Stimulated activated CD8-positive, alpha-beta memory T cell treated with anti-CD3 and anti-CD28 coated beads, Interleukin-15, amount 100 ng/mL, for 4 hours (primary cell): ENCODE measurements around the gene KCNMA1.
"Not testable (repeated sequence)": the region's sequence is repeated elsewhere in the genome, so short reads cannot be mapped to it uniquely, and the experiment has no call there.

Experiments used
- DNase-seq, 2 donors: peaks; one replicate each; pipeline ENCODE4 v3.0.0-alpha.2; 2020; ENCODE audit warnings: low read depth in 2 of 2

Gene KCNMA1

DNA sequence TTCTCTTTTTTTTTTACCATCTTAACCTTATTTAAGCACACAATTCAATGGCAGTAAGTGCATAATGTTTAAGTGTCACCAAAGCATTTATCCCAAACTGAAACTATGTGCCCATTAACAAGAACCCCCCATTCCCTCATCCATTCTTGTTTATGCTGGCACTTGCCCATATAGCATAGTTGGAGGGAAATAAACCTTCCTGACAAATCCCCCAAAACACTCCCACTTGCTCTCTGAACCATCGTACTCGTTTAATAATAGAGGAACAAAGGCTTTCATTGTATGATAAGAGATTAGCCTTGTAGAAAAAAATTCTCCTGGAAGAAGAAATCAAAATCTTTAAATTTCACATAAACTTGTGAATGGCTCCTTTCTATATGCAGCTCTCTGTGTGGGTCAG is 26.4 kb upstream of the KCNMA1 start:
- DNase-seq: no peak

DNA sequence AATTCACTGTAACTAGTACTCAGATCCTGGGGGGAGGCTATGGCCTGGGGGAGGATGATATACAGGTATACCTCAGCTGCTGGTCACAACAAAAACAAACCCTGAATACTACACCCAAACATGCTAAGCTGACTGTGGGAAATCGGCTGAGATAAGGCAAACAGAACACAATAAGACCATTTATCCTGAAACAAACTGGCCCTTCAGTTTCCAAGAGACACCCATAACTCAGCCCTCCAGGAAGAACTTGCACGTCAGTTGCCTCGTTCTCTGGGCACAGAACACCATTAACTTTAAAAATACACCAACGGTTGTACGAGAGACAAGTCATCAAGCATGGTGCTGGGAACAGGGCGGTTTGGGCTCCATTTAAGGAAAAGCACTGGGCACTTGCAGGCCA is 24.1 kb upstream of the KCNMA1 start:
- no peak for DNase-seq

DNA sequence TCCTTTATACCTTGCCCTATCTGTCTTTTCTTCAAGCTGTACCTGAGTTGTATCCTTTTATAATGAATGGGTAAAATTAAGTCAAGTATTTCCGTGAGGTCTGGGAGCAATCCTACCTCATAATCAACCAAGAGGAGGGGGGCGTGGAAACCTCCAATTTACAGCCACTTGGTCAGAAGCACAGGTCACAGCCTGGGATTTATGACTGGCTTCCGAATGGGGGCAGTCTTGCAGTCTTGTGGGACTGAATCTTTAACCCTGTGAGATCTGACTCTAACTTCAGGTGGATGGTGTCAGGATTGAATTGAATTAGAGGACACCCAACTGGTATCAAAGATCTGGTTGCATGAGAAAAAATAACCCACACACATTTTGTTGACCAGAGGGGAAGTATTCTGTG is 23.5 kb upstream of the KCNMA1 start:
- no peak for DNase-seq

DNA sequence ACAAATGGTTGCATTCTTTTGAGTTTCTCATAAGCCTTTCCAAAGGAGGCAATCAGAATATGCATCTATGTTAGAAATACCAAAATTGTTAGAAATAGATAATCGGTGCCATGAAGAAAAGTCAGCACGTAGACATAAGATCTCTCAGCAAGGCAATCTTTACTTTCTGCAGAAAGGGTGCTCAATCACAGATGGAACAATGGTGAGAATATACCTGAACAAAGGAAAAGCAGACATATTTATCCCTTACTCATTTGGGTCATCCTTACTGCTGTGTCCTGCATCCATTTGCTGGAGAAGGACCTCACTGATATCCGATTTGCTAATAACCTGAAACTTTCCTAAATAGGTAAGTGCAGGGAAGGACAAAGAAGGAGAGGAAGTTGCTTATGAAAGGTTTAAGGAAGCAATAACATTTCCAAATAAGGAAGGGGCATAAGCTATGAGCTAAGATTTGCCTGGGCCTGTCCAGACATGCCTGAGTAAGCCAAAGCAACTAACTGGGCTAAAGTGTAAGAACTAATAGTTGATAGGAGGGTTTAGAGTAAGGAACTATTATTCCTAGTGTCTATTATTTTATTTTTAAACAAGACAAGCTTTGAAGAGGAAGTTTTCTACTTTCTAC is 21.6 kb upstream of the KCNMA1 start:
- not testable (repeated sequence) for DNase-seq

DNA sequence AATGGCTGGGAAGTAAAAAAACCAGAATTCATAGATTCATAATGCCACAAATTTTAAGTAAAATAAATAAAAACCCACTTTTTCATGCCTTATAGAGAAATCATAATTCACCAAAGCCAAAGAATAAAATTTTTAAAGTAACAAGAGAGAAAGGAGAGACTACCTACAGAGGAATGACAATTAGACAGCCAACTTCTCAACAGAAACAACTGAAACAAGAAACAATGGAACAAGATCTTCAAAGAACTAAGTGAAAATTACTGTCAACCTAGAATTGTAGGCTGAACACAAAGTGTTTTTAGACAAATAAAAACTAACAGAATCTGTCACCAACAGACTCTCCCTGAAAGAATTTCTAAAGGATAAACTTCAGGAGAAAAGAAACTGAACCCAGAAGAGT is 15.6 kb upstream of the KCNMA1 start:
- no peak for DNase-seq

DNA sequence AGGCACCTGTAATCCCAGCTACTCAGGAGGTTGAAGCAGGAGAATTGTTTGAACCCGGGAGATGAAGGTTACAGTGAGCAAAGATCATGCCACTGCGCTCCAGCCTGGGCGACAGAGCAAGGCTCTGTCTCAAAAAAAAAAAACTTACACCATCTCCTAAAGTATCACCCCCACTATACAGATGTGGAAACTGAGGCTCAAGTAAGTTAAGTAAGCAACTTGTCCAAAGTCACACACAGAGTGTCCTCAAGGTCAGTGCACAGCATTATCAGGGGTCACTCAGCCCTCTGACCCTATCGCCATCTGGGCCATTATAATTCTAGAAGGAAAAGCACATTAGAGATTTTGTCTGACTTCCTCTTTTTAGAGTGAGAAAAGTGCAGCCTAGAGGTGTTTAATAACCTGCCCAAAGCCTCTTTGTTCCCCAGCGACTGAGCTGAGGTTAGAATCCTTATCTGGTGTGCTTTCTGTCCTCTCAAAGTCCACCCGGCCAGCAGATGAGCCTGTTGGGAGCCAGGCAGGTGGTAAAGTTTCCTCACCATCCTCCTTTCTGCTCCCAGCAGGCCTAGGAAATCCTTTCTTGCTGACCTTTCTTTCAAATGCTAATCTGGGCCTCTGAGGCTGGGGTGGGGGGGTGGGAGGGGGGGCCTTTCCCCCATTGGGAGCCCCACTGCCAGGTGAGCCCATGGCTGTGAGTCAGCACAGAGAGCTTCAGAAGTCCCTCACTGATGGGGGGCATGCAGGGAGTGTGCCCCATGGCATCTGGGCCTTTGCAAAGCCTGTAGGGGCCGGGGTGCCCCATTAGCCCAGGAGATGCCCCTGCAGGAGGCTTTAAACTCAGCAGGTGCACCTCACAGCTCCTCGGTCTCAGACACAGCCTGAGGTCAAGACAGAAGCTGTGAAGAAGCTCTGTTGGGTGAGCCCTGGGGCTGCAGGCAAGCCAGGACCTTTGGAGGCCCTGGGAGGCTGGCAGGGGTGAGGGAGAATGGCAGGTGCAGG is 12.0 kb upstream of the KCNMA1 start:
- DNase-seq: no peak

DNA sequence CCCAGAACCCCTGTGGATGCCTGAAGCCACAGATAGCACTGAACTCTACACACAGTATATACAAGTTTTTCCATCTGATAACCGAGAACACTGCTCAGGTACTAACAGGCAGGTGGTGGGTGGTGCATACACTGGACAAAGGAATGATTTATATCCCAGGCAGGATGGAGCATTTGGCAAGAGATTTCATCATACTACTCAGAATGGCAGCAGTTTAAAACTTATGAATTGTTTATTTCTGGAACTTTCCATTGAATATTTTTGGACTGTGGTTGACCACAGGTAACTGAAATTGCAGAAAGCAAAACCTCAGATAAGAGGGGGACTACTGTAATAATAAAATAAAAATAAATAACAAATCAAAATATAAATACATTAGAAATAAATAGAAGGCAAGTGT is 10.9 kb upstream of the KCNMA1 start:
- no peak for DNase-seq

DNA sequence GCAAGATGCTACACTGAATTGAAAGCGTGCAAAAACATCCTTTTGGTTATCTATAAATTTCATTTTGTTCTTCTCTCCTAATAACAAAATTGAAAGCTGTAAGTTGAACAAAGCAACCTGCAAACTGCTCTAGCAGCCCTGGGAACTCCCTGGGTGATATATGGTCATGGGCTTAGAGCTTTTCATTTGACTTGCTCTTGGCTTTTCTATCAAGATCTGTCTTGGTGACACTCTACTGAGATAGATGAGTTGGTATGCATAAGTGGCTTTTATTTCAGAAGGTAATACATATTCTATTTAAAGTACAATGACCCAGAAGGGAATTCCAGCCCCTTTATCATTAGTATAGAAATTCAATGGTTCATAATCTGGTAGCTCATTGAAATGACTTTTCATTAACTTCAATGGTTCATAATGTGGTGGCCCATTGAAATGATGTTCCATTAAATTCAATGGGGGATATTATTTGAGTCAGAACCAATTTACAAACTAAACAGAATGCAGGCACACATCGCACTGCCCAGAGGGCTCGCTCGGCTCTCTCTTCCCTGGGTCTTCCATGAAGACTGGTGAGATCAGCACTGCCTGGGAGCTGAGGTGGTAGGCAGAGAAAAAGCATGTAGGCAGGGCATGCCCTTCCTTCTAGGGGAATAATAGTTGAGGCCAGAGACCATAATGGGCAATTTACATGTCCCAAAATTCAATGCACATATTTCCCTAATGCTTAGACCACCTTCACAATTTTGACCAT is 10.1 kb upstream of the KCNMA1 start:
- DNase-seq: no peak

DNA sequence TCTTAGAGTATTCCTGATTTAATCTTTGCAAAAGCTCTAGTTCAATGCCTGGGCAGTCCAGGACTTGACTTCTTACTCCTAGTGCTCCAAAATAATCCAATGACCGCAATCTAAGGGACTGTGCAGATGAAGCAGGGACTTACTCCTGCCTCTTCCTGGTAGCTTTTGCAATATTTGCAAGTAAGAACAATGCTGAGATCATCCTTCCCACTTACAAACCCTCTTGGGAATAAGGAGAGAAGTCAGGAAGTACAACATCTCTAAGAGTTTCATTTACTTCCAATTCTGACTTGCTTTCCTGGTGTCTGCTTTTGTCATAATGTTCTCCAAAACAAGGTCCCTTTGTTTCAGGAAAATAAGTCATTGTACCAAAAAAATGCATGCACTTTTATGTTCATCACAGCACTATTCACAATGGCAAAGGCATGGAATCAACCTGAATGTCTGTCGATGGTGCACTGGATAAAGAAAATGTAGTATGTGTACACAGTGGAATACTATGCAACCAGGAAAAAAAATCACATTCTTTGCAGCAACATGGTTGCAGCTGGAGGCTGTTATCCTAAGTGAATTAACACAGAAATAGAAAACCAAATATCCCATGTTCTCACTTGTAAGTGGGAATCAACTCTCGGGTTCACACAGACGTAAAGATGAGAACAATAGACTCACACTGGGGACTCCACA is 7.1 kb upstream of the KCNMA1 start:
- DNase-seq: no peak

DNA sequence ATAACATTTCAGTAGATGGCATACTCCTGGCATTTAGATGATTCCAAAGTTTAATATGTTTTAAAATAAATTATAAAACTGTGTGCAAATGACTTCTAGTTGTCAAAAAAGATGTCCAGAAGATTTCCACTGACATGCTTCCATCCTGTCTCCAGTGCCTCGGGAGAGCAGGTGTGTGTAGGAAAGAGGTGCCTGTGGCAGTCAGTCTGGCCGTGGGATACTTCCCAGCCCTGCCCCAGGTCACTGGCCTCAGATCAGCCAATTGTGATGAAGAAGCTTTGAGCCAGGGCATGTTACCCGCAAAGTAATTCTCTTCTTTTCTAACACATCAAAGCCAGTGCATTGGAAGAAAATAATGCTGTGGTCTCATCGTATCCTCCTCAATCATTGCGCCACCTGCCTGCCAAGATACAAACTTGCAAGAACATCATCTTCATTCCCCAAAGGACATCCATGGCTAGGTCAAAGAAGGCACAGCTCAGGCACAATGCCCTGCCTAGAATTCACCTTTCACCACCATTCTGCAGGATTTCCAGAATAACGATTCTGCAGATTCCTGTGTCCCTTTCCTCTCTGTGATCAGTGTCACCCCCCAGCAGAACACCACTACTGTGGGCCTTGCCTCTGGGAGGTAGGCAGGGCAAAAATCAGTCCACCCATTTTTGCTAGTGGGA is 6.3 kb upstream of the KCNMA1 start:
- DNase-seq: no peak

DNA sequence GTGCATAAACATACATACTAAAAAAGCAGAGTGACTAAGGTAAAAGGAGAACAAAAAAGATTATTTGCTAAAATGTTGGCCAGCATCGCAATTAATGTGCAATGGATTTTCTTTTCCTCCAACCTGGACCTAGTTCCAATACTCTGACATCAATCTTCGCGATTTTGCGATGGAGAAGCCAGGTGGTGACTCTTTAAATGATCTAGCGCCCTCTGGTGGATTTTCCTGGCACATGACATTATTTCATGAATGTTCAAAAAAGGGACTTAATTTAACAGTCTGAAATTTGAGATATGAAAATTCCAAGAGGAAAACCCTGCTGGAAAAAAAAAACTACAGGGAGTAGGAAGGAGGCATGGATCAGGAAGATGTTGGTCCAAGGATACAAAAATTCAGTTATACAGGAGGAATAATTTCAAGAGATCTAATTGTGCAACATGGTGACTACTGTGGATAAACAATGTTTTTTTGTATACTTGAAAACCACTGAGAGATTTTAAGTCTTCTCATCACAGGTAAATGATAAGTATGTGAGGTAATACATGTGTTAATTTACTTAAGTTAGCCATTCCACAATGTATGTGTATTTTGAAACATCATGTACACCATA is 4.3 kb upstream of the KCNMA1 start:
- peak in 1 of 2 donors; percentile 18 for DNase-seq

DNA sequence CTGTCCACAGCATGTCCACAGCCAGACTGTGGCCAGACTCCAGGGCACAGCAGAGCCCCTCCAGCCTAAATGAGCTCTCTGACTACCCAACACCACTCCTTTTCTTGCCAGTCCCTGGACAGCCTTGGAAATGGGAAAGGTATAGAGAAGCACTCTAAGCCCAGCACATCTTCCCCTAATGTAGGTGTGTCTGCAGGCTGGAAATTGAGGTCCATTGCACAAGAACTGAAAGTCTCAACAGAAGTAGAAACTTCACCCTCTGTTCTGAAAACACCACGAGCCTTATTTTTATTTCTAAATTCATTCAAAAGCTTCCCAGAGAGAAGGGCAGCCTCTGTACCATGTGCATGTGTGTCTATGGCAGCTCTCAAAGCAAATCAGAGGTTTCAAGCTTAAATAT is 3.7 kb upstream of the KCNMA1 start:
- no peak for DNase-seq

DNA sequence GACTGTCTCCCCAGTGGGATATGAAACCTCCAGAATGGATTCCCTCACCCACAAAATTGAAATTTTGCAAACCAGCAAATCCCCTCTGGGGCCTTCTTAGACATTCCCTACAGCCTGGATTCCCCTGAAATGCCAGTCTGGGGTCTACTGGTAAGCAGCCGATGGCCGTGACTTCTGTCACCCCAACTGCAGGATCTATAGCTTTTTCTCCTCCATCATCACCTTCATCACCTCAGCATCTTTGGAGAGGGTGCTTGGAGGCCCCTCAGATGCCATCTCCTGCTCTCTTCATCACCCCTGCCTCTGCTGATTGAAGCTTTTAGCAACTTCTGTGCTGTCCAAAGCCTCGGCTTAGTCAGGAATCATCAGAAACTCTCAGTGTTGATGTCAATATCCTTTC is 2.6 kb upstream of the KCNMA1 start:
- DNase-seq: no peak

DNA sequence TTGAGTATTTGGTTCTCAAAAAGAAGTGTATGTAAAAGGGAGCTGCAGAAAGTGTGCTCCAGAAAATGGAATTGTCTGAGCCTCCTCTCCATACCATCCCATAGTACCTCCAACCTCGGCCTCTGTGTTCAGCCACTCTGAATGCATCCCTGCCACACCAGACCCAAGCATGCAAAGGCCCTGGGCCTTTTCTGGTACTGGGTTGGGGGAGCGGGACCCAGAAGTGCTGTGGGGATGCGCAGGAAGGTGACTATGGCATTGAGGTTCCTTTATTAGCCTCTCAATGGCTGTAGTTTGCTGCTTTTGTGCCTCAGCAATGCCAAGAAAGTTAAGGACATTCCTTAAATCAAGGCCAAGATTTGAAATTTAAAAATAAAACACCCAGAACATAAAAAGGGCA is 2.1 kb upstream of the KCNMA1 start:
- DNase-seq: no peak

DNA sequence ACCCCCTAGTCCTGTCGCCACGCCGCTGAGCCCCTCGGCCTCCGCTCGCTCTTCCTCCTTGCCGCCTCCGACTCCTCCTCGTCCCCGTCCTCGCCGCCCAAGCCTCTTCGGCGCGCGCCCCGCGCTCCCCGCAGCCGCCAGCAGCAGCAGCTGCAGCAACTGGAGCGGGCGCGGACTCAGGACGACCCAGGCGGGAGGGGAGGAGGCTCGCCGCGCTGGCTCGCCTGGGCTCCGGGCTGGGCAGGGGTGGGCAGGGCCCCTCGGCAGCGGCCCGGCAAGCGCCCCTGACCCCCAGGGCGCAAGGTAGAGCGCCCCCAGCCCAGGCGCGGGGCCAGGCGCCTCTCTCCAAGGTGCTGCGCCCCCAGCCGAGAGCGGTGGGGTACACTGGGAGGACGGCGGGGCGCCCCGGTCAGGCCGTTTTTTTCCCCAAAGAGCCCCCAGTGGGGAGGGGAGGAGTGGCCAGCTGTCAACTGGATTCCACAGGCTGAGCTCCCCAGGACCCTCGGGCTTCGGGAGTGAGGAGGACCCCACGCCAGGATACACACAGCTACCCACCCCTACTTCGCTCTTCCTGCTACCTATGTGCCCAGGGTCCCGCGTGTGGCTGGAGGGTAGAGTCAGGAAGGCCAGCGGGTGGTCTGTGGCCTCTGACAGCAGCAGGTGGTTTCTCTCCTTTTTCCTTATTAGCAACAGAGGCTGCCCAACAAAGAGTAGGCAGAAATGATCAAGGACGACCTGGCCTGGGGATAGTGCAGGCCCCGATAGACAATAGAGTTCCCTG is 903 bp upstream of the KCNMA1 start:
- no peak for DNase-seq

DNA sequence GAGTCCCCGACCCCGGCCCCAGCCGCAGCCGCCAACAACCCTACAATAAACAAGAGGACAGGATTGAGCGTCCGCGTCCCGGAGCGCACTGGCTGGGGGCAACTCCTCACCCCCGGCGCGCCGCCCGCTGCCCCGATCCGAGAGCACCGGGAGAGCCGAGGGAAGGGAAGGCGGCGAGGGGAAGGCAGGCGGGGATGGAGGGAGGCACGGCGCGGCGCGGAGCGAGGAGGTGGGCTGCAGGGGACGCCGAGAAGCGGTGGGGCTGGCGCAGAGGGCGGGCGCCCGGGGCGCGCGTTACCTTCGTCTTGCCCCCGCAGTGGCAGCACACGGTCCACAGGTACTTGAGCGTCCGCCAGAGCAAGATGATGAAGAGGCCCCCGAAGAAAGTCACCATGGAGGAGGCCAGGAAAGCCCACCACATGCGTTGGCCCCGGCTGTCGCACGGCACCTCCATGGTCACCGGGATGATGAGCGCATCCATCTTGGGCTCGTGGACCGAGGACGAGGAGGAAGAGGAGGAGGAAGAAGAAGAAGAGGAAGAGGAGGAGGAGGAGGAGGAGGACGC is 559 bp downstream of the KCNMA1 start:
- no peak for DNase-seq

DNA sequence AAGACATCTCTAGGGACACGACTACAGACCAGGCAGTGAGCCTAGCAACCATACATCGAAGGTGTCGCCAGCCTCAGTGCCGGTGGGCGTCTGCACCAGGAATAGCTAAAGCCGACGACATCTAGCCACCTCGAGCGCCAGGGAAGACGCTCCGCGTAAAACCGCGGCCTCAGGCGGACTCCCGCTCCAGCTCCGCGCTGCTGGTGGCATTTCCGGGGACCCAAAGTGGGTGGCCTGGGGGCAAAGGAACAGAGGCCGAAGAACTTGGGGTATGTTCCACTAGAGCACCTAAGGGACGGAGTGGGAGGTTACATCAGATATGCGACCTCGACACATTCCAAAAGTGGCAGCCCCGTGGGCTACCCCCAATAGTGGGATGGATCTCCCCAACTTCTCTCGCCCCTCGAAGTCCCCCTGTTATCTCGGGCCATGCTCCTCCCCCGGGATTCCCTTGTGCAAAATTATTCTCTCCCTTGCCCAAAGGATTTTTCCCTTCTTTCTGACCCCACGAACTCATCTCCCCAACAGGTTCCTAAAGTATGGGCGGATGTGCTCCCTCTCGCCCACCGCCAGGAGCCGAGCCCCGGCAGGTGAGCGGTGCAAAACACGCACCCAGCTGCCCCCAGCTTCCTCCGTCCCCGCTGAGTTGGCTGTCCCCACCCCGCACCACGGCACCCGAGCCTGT is 1.2 kb downstream of the KCNMA1 start:
- DNase-seq: no peak

DNA sequence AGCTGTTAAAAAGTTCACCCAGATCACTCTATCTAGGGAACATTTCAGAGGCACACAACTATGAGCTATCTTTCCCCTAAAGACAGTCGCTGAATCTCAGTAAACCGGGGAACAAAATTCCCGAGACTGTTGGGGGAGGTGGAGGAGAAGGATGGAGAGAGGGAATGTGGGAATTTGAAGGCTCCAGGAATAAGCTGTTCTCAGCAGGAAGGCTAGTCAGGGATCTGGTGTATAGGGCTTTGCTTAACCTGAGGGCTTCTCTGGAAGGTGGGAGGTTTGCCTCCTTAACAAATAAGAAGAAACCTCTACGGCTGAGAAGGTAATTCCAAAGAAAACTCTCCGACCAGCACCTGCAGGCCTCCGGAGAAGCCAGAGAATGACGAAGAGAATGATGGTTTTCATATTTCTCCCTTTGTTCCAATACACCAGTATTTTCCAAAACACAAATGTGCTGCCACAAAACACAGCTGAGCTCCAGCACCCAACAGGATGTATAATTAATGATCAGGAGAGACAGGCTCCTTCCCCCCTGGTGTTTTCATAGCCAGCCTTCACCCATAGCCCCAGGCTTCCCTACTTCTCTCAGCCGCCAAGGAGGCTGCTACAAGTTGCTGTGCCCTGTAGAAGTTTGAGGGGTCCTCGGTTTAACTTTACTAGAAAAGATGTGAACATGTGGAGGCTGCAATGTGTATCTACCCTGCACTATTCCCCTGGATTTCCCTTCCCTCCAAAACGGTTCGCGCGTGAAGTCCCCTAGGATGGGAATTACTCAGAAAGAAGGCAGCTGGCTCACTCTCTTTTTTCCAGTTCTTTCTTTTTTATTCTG is 2.0 kb downstream of the KCNMA1 start:
- no peak for DNase-seq
